NCI-H345 treated with DMSO at 0.1 percent for 48 hours (cell line): ENCODE measurements around the gene SYNE2.
"Not testable (repeated sequence)": the region's sequence is repeated elsewhere in the genome, so short reads cannot be mapped to it uniquely, and the experiment has no call there.

Source experiments
- DNase-seq: peaks from one replicate; lab custom pipeline; 2025; ENCODE audit not compliant: unreplicated experiment; lab: John Stamatoyannopoulos, UW

The SYNE2 gene

DNA sequence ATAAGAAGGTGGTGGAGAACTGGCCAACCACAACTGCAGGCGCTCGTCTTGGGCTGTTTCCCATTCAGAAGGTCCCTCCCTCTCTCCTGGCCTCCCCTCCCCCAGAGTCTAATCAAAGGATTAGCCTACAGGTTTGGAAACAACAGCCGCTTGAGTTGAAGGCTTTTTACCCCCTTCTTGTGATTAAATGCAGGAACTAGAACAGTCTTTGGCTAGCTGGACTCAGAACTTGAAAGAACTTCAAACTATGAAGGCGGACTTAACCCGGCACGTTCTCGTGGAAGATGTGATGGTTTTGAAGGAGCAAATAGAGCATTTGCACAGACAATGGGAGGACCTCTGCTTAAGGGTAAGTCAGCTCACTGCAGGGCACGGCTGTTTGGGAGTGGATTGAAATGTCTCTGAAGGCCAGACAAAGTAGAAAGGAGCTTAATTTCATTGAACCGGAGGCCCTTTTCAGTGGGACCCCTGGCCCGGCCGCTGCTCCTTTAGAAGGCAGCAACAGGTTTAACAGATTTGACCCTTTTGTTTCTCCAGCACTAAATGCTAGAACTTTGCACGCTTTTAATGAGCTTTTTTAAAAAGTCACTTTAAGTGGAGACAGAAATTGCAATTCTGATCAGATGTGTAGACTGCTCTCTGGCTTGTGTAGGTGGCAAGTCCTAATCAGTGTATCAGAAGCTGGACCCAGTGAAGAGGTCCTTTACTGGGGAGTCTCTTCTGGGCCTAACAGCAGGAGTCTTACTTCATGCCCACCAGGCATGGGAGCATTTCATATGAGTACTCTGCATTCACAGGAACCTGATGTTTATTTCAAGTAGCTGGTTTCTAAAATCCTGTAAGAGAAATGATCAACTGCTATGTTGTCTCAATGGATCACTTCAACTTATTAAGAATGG lies 333.7 kb downstream of the SYNE2 start:
- no peak for DNase-seq

DNA sequence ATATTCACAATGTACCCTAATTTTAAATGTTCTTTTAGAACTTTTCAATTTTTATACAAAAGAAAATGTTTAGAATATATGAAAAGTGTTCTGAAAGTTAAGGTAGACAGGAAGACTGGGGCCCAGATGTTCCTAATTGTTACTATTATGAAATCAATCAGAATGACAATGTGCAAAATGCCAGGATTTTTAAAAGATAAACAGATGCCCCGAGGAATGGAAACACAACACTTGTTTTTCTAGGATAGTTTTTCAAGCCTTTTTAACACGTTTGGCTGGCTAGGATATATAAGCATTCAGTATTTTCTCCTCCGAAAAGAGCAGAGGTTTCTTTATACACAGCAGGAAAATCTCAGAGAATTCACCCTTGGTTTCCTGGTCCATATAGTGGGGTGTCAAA lies 334.5 kb downstream of the SYNE2 start:
- no peak for DNase-seq

DNA sequence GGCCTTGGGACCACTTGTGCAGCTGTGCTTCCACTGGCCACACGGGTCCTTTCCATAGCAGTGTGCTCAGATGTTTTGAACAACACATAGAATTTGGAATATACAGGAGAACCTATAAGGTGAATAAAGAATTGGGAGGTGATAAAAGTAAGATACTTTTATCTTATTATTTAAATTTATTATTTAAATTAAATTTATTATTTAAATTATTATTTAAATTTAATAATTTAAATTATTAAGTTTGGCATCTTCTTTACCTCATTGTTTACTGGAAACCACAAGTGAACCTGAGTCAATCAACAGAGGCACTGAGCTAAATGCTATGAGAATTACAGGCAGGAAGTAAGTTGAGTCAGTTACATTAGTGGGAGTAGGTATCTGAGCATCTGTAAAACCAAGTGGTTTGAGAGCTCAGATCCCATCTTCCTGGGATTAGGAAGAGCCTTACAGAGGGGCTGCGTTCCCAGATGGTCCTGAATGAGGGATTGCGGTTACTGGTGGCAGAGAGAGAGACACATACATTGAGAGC lies 338.2 kb downstream of the SYNE2 start:
- no peak for DNase-seq

DNA sequence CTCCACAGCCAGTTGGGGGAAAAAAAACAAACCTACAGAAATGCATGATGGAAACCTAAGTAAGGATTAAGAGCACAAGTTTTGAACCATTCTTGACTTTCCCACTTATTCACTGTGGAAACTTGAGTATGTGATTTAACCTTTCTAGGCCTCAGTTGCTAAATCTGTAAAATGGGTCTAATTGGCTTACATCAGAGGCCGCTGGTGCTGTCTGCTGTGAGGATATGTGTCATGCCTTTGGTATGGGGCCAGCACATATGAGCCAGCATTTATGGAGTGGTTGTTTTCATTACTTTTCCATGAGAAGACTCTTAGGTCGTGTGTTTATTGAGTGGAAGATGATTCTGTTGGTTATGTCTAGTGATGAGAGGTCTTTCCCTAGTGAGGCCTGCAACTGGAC lies 339.0 kb downstream of the SYNE2 start:
- no peak for DNase-seq

DNA sequence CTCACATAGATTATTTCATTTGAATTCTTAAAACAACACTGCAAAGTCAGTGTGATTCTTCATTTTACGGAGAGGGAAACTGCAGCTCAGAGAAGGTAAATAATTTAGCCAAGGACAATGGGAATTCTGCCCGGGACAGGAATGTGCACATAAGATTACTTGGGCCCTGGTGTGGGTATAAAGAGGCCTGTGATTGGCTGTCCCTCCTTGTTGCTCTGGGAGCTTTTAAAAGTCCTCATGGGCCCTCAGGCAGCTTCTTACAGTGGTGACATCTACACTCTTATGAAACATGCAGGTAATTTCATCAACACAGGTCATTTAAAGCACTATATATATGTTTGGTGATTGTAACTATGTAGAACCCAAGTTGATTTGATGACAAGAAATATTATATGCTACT lies 341.0 kb downstream of the SYNE2 start:
- no peak for DNase-seq

DNA sequence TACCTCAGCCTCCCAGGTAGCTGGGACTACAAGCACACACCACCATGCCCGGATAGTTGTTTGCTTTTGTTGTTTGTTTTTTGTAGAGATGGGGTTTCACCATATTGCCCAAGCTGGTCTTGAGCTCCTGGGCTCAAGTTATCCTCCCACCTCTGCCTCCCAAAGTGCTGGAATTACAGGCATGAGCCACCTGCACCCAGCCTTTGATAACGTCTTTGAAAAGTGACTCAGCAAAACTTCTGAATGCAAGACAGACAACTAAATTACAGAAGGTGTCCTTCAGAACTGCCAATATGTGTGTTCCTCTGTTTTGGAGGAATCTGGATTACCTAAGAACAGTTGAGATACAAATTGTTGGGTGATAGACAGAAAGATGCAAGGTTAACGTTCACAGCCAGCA lies 341.6 kb downstream of the SYNE2 start:
- no peak for DNase-seq

DNA sequence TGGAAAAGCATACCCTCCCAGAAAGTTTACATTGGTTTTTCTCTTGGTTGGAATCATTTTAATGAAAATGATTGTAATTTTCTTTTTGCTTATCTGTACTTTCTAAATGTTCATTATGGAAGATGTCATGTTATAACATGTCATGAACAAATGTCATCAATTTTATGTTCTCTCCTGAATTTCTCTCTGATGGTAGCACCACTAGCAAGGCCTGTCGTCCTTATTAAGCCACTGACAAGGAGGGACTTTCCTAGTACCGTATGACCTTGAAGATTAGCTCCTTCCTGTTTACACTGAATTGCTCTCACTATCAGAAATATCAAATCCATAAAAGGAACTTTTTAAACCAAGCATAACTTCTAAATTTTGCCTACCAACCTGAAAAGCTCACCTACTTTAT lies 342.4 kb downstream of the SYNE2 start:
- no peak for DNase-seq

DNA sequence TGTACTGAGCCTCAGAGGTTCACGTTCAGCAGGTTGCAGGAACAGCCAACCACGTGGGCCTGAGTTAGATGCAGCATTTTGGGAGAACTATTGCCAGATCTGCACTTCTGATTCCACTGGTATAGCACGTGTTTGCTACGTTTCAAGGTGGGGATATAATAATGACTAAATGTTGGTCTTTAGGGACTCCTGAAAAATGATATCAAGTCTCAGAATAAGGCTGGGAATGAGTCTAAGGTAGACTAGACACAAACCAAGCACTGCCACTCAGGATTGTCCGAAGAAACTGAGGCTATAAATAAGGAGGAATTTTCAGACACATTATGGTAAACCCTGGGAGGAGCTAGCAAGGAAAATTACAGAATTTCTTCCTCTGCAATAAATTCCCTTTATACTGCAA lies 343.3 kb downstream of the SYNE2 start:
- no peak for DNase-seq

DNA sequence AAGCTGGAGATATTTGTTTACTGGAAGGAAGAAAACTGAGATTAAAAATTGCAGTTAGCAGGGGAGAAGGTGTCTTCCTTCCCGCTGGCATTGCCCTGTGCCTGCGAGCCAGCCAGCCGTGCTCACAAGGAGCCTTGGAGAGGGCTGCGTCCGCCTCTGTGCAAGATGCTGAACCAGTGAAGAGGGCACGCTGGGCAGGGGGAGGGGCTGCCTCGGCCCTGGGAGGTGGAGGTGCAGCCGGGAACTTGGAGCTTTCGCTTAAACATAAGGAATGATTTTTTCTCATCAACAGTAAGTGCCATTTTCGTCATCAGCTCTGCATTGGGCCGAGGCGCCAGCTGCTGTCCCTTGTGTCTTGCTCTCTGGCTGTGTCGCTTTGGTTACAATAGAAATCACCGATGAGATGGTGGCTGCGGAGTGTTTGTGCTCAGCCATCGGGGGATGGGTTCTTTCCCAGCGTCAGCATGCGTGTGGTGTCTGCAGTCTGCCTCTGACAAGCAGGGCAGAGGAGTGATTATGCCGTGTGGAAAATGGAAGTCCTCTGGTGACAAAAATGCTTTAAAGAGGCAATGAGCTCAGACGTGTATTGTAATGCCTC lies 344.1 kb downstream of the SYNE2 start:
- no peak for DNase-seq

DNA sequence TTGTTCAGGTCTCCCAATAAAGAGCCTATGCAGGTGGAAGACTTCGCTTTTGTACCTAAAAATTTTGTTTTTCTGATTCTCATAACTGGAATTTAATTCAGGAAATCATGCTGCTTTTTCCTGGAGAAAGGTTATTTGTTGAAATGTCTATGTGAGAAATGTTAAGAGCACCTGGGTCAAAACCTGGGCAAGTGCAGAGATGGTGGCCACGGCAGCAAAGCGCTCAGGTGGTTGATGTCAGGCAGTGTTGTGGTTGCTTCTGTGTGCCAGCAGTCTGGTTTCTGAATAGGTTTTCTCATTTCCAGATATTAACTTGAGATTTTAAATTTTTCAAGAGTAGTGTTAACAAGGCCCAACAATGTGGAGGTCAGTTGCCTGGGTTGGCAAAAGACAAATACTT lies 345.2 kb downstream of the SYNE2 start:
- DNase-seq: no peak

DNA sequence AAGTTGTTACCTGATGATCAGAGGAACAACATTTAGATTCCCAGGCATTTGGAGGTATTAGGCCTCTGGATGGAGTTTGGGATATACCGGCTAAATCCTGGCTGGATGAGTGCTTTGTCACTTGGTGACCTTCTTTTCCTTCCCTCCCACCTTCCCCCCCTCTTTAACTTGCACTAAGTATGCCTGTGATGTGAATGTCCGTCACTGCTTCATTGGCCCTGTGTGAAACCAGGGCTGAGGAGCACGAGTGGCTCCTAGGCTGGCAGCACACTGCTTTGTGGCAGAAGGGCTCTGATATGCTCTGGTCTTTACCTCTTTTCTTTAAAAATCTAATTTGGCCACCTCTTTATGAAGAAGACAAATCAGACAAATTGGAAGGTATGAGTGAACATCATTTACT lies 345.7 kb downstream of the SYNE2 start:
- no peak for DNase-seq

DNA sequence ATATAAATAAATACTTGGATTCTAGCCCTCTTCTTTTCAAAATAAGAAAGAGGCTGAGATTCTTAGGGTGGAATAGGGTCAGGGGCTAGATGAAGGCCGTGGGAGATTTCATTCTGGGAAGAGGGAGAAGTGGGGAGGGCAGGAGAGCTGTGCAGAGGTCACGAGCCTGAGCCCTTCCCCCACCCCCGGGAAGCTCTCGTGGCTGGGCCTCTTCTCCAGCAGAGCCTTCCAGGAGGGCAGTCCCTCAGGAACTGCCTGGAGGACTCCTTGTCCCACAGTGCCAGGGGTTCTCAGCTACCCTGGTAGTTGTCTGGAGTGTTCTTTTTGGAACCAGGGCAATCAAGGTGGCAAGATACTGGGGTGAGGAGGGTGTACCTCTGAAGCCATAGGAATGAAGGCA lies 347.4 kb downstream of the SYNE2 start:
- no peak for DNase-seq

DNA sequence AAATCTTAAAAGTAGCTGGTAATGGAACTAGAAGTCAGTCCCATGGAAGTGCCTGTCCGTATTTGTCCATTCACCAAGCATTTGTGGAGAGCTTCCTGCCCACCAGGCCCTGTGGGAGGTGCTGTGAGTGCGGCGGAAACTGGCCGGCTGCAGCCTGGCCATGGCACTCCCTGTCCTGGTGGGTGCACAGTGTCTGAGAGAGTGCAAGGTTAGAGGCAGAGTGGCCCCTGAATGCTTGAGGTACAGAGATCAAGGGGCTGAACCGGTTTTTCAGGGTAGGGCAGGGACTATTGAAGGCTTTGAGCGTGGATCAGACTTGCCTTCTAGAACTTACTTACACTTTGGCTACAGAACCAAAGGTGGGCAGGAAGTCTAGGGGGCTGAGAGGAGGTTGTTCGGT lies 348.5 kb downstream of the SYNE2 start:
- DNase-seq: no peak

DNA sequence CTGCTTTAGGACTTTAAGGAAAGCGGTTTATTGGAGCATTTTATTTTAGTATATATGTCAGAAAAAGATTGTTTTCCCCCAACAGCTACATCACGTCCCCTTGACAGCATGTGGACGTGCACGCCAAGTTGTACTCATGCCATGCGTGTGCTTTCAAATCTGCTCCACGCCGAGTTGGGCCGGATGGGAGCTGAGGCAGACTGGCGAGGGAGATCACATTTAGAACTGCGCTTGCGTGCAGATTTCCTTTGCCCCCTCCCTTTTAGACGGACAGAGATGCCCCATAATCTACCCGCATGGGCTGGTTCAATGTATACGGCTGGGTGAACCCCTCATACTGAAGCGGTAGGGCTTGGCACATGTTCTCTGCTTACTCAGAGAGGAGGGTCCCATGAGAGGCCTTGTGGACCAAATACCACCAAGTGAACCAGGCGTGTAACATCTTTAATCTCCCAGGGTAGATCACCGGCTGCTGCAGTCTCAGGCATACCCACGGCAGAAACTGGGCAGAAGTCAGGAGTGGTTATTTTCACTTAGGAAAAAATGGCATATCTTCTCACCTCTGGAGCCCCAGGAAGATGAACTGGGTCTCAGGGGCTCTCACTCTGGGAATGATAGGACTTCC lies 349.2 kb downstream of the SYNE2 start:
- no peak for DNase-seq

DNA sequence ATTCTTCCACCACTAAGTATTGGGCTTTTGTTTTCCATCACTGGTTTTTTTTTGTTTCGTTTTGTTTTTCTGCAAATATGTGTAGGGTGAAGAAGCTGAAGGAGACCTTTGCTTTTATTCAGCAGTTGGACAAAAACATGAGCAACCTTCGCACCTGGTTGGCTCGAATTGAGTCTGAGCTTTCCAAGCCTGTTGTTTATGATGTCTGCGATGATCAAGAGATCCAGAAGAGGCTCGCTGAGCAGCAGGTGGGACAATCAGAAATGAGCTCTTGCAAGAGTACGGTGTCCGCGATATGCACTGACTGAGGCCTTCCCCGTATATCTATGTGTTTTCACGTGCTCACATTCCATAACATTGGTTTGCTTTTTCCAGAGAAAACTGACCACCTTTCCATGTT lies 349.9 kb downstream of the SYNE2 start:
- DNase-seq: no peak

DNA sequence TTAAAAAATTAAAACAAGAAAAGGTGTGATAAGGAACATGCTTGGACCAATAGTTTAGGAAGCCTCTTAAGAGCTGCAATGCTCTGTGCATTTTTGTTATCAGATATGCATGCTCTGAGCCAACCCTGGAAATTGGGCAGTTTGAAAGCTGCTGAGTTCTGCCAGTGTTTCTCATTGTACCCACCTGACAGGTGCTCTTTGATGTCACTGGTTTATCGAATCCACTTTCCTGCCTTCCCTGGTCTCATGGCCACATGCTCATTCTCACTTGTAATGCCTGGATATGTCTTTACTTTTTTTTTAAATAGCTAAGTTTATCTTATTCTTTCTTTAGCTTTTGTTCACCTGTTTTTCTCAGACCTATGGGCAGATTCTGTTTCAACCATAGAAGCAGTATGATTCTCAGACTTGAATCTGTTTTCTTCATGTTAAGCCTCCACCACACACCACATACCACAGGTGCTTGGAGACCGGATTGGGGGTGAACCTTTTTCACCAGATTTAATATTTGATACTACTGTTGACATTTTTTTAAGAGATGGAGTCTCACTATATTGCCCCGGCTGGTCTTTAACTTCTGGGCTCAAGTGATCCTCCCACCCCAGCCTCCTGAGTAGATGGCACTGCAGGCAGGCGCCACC lies 350.7 kb downstream of the SYNE2 start:
- DNase-seq: no peak

DNA sequence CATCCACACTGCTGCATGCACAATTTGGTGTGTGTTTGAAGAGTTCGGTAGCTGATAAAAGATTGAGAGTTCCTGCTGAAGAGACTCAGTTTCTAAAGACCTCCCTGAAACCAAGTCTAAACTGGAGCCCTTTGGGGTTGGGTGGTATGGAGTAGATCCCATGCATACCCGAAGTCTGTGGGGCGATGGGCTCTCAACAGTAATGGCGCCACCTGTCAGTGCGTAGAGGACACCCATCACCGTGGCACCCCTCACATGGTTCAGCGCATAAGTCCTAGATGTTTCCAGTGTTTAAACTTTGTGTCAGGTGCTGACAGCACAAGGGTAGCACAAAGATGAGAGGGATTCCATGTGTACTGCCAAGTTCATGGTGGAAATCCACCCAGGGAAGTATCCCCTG lies 355.5 kb downstream of the SYNE2 start:
- DNase-seq: no peak

DNA sequence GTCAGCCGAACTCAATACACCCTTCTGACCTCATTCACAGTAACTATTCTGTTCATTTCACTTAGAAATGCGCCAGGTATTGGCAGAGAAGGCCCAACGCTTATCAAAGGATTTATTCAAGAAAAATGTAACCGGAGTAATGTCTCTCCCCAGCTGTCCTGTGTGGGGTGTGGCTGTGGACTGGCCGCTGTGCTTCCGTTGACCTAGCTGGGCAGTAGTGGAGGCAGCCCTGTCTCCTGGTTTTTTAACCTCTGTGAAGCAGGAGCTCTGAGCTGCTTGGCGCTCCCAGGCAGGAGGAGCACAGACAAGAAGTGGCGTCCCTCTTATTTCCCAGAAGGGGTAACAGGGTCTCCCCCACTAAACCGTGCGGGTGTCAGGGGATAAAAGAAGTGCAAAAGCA lies 356.2 kb downstream of the SYNE2 start:
- no peak for DNase-seq

DNA sequence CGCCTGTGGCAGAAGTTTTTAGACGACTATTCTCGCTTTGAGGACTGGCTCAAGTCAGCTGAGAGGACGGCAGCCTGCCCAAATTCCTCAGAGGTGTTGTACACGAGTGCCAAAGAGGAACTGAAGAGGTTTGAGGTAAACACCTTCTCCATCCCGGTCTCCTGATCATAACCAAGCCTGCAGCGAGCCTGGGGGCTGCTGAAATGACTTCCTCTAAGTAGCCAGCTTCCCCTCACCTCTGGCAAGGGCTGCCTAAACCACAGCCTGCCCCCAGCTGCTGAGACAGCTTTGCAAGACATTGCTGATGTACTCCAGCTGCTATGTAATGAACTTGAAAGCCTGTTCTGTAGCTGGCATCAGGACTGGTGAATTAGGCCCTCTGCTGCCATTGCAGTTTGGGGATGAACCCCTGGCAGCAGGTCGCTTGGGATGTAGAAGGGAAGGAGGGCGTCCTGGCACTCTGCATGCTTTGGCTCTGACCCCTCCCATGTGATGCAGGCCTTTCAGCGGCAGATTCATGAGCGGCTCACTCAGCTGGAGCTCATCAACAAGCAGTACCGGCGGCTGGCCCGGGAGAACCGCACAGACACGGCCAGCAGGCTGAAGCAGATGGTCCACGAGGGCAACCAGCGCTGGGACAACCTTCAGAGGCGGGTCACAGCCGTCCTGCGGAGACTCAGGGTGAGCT lies 356.8 kb downstream of the SYNE2 start:
- no peak for DNase-seq

DNA sequence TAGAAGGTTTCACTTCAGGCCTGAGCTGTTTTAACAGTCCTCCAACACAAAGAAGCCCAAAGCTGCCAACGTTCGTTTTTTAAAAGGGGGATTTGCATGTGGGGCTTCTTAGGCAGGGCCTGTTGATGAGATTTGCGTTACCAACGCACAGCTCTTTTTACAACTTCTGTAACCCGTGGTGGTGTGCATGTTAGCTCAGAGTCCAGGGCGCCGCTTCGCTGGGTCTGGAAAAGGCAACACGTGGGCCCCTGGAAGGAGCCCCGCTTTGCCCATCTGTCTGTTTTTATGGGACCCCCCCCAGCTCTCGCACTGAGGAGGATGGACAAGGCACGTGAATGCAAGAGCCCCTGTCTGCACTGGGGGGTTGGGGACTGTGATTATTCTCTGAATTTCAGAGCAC lies 357.4 kb downstream of the SYNE2 start:
- DNase-seq: no peak

DNA sequence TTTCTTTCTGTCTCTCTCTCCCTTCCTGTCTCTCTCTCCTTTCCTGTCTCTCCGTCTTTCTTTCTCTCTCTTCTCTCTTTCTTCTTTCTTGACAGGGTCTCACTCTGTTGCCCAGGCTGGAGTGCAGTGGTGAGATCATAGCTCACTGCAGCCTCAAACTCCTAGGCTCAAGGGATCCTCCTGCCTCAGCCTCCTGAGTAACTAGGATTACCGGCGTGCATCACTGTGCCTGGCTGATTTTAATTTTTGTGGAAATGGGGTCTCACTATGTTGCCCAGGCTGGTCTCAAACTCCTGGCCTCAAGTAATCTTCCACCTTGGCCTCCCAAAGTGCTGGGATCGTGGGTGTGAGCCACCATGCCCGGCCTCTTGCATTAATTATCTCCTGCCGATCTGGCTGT lies 358.1 kb downstream of the SYNE2 start:
- not testable (repeated sequence) for DNase-seq
